Gastroesophageal sphincter (tissue), 3 donors: ENCODE results near the gene MYO5A.

Experiments
- EP300 ChIP-seq: sonication (generic); formaldehyde crosslinking; IDR thresholded peaks from one replicate; pipeline ENCODE4 v1.6.1; 2017; ENCODE audit warnings: antibody characterized with exemption, mild to moderate bottlenecking
- POLR2A ChIP-seq, 2 donors: fragments of 450-650 bp; IDR thresholded peaks; one replicate each; pipeline ENCODE4 v1.6.1; 2017; ENCODE audit warnings: antibody characterized with exemption in 2 of 2, mild to moderate bottlenecking in 2 of 2, moderate library complexity in 1 of 2
- POLR2AphosphoS5 ChIP-seq: sonication (generic); formaldehyde crosslinking; IDR thresholded peaks from one replicate; pipeline ENCODE4 v1.6.1; 2017; ENCODE audit warnings: antibody characterized with exemption
- TF ChIP-seq, protein P1 (sequence below), 4 experiments: fragments of 200-600 bp in 2 of 4; fragments of 450-650 bp in 2 of 4; sonication (generic) in 1 of 4; IDR thresholded peaks; one replicate each; pipeline ENCODE4 v1.5.1; 2017 to 2019; ENCODE audit warnings: antibody characterized with exemption in 4 of 4, mild to moderate bottlenecking in 2 of 4, moderate library complexity in 2 of 4

- TF ChIP-seq POLR2A (IDR thresholded peaks at IDR 0.05) (no peak), POLR2AphosphoS5 (no peak), EP300 (no peak)
- TF ChIP-seq, protein P1, sequence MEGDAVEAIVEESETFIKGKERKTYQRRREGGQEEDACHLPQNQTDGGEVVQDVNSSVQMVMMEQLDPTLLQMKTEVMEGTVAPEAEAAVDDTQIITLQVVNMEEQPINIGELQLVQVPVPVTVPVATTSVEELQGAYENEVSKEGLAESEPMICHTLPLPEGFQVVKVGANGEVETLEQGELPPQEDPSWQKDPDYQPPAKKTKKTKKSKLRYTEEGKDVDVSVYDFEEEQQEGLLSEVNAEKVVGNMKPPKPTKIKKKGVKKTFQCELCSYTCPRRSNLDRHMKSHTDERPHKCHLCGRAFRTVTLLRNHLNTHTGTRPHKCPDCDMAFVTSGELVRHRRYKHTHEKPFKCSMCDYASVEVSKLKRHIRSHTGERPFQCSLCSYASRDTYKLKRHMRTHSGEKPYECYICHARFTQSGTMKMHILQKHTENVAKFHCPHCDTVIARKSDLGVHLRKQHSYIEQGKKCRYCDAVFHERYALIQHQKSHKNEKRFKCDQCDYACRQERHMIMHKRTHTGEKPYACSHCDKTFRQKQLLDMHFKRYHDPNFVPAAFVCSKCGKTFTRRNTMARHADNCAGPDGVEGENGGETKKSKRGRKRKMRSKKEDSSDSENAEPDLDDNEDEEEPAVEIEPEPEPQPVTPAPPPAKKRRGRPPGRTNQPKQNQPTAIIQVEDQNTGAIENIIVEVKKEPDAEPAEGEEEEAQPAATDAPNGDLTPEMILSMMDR (IDR thresholded peaks at IDR 0.05): no peak
Observed at GRCh38 chr15:52379395-52380106, 149.1 kb downstream of the MYO5A start.
